ENCODE data around the gene PICK1.
"Not testable (repeated sequence)": the region's sequence is repeated elsewhere in the genome, so short reads cannot be mapped to it uniquely, and the experiment has no call there.

PICK1 gene

DNA sequence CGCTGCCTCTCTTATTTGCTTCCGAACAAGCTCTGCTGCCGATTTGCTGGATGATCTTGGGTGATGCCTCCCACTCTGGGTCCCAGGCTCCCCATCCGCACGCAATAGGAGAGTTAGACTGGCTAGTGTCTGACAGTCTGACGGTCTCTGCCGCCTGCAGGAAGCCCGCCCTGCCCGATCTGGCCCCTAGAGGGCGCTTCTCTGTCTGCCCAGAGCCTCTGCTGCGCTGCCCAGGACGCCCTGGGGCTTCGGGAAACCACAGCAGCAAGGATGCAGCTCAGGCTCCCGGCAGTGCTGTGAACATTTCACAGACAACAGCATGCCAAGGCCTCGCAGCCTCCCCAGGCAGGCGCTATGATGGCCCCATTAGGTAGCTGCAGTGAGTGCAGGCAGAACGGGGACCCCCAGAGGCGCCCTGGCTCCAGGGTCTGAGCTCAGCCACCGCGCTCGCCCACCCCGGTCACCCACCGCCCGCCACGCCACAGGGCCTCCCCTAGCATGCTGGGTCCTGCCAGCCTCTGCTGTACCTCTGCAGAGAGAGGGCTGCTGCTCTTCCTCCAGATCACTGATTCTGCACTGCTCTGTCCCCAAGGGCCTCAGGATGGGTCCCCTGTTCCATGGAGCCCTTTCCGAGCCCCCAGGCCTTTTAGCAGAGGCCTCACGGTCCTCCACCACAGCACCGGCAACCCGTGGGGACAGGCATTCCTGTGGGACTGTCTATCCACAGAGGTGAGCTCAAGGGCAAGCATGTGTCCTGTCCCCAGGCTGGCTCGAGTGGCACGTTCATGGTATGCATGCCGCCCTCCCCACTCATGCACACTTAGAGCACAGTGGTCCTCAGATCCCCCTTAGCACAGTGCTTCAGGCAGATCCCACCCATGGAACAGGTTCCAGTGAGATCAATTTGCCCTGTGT, 57.5 kb downstream of the PICK1 start:
- peak; percentile 57 to 65 for DNase-seq (ENCODE audit: low read depth in 2 of 2, low spot score in 1 of 2)

DNA sequence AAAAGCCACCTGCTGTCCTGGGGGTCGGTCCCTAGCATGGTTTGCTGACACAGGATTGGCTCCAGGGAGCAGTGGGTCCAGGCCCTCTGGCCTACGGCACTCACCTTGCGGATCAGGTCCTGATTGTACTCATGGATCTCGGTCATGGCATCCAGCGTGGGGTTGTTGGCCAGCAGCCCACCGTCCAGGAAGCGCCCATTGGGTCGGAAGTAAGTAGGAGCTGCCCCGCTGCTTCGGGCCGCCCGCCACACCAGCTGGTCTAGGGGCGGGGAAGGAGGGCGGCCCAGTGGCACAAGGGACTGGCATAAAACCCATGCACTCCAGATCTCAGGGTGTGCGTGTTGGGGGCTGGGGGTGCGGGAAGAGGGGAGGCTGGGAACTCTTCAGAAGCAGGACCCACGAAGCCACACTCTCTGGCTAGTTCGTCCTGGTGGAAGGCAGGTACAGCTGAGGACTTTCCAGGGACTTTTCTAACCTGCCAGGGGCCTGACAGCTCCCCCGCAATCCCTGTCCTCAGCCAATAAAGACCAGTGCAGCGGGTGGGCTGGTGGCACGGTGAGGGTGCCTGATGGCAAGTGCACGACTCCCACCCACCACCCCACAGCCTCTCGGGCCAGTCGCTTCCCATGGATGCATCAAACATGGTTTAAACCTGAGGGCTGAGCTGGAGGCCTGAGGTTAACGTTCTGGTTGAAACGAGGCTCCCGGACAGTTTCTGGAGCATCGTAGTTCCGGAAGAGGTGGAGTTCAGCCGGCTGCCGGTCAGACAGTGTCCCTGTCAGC, 58.4 kb downstream of the PICK1 start:
- DNase-seq (ENCODE audit: low read depth in 2 of 2, low spot score in 1 of 2): no peak

DNA sequence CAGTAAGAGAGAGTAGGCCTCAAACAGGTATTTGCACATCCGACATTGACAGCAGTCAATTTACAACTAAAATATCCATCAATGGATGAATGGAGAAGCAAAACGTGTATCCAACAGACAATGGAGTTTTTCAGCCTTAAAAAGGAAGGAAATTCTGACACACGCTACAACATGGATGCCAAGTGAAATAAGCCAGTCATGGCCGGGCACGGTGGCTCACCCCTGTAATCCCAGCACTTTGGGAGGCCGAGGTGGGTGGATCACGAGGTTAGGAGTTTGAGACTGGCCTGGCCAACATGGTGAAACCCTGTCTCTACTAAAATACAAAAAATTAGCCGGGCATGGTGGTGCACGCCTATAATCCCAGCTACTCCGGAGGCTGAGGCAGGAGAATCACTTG, 60.4 kb downstream of the PICK1 start:
- DNase-seq (ENCODE audit: low read depth in 2 of 2, low spot score in 1 of 2): not testable (repeated sequence)

- DNase-seq (ENCODE audit: low read depth in 2 of 2, low spot score in 1 of 2): no peak
Measured at GRCh38 chr22:38118182-38118581, 61.0 kb downstream of the PICK1 start.

DNA sequence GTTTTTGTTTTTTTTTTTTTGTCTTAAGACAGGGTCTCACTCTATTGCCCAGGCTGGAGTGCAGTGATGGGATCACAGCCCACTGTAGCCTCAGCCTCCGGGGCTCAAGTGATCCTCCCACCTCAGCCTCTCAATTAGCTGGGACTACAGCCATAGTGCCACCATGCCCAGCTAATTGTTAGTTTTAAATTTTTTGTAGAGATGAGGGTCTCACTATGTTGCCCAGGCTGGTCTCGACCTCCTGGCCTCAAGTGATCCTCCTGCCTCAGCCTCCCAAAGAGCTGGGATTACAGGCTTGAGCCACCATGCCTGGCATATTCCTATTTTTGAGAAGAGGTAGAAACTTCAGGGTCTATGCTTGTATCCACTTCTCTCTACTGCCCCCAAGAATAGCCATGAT, 61.5 kb downstream of the PICK1 start:
- DNase-seq (ENCODE audit: low read depth in 2 of 2, low spot score in 1 of 2): not testable (repeated sequence)

- no peak for DNase-seq (ENCODE audit: low read depth in 2 of 2, low spot score in 1 of 2)
Measured at GRCh38 chr22:38120359-38121110, 63.3 kb downstream of the PICK1 start.

DNA sequence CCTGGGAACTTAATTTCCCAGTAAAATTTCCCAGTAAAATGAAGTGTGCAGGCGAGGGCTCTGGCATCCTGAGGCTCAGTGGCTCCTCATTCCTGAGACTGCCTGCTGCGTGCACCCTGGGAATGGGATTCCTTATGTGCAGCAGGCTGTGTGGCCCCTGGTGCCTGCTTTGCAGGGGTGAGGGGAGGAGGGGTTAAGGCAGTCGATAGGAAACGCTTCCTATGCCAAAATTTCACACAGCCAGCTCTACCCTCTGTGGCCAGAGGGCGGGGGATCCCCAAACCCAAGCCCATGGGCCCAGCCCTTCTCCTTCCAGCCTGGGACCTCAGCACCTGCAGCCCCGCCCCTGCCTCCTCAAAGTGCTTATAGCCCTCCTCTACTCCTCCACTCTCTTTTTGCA, 65.4 kb downstream of the PICK1 start:
- DNase-seq (ENCODE audit: low read depth in 2 of 2, low spot score in 1 of 2): no peak

DNA sequence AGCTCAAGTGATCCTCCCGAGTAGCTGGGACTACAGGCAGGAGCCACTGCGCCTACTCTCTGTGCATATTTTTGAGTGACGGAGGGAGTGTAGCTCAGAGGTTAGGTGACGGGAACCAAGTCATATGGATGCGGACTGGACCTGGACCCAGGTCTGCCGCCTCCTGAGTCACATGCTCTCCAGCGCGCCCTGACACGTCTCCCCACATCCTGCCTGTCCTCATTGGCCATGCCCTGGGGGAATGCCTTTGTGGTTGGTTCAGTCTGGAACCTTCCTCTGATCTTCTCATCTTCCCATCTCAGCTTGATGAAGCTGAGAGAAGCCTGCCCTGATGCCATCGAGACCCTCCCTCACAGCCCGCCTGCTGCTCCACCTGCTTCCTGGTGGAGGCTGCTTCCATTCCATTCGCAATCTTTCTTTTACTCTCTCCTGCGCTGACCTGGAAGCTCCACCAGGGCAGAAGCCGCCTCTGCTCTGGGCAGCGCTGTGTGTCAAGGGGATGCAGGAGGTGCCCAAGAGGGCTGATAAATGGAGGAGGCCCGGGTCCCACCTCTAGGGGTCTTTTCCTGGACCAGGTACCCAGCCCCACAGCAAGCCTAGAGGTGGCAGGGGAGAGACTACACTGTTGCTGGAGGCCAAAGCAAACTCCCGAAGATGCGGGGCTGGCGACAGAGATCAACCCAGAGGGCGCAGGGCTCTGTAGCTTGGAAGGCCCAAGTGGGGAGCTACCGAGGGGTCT, 67.2 kb downstream of the PICK1 start:
- DNase-seq (ENCODE audit: low read depth in 2 of 2, low spot score in 1 of 2): no peak

DNA sequence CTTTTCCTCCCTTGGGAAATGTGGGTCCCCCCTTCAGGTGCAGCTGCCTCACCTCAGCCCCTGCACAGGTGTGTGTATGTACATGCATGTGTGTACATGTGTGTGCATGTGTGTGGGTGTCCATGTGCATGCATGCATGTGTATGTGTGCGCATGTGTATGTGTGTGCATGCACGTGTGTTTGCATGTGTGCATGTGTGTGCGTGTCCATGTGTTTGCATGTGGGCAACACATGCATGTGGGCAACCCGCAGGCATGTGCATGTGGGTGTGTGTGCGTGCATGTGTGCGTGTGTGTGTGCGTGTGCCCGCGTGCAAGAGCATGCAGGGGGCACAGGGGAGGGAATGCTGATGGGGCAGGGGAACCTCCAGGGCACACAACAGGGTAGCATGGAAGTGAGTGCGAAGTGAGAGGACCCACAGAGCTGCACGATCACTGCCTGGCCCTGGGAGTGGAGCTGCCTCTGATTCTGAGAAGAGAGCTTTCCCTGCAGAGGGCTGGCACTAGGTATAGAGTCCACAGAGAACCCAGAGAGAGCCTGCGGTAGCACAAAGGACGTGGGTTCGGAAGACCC, 67.9 kb downstream of the PICK1 start:
- DNase-seq (ENCODE audit: low read depth in 2 of 2, low spot score in 1 of 2): no peak

Measured in stimulated activated CD8-positive, alpha-beta memory T cell treated with anti-CD3 and anti-CD28 coated beads, Interleukin-4, amount 100 ng/mL, for 1 hour (primary cell).